HG03575 (cell line): ENCODE data around the gene PCK1.

Experiments used
- ATAC-seq: cut with Tn5 transposase; IDR thresholded peaks from one replicate; pipeline ENCODE4 v1.9.1; 2021; ENCODE audit not compliant: unreplicated experiment, insufficient number of reproducible peaks, low FRiP score; ENCODE audit errors: extremely low read depth

The PCK1 gene

GRCh38 chr20:57594092-57594951 lies 33.4 kb downstream of the PCK1 start:
- ATAC-seq: no peak

GRCh38 chr20:57595041-57596030 lies 34.4 kb downstream of the PCK1 start:
- ATAC-seq: no peak

GRCh38 chr20:57596358-57596757 lies 35.4 kb downstream of the PCK1 start:
- no peak for ATAC-seq

- no peak for ATAC-seq
Measured at GRCh38 chr20:57596998-57597939, 36.4 kb downstream of the PCK1 start.

GRCh38 chr20:57598060-57598459 lies 37.1 kb downstream of the PCK1 start:
- ATAC-seq: no peak

- no peak for ATAC-seq
Measured at GRCh38 chr20:57598491-57598890, 37.6 kb downstream of the PCK1 start.

- no peak for ATAC-seq
Measured at GRCh38 chr20:57600320-57601210, 39.7 kb downstream of the PCK1 start.

- ATAC-seq: no peak
Measured at GRCh38 chr20:57601211-57601570, 40.3 kb downstream of the PCK1 start.

GRCh38 chr20:57601737-57602136 lies 40.8 kb downstream of the PCK1 start:
- ATAC-seq: no peak

- no peak for ATAC-seq
Measured at GRCh38 chr20:57603120-57603519, 42.2 kb downstream of the PCK1 start.

- ATAC-seq: no peak
Measured at GRCh38 chr20:57605045-57605444, 44.1 kb downstream of the PCK1 start.

- no peak for ATAC-seq
Measured at GRCh38 chr20:57605878-57606277, 45.0 kb downstream of the PCK1 start.

GRCh38 chr20:57608516-57608915 lies 47.6 kb downstream of the PCK1 start:
- ATAC-seq: no peak

- ATAC-seq: no peak
Measured at GRCh38 chr20:57609086-57609841, 48.4 kb downstream of the PCK1 start.

- no peak for ATAC-seq
Measured at GRCh38 chr20:57609842-57610167, 48.9 kb downstream of the PCK1 start.

GRCh38 chr20:57610261-57610952 lies 49.5 kb downstream of the PCK1 start:
- no peak for ATAC-seq
